GM12874 (cell line): ENCODE results near the gene LSM12.

Source experiments
- CTCF ChIP-seq: IDR thresholded peaks from 2 replicates; pipeline ENCODE4 v1.5.1; 2011; ENCODE audit warnings: low read depth, mild to moderate bottlenecking, control low read depth, low read length, moderate library complexity; ENCODE audit not compliant: insufficient read depth

Gene LSM12

GRCh38 chr17:44084131-44084538, 17.7 kb upstream of the LSM12 start:
- peak; percentile 48 for TF ChIP-seq CTCF

- peak; percentile 38 for TF ChIP-seq CTCF
These were observed 16.9 kb upstream of the LSM12 start for GRCh38 chr17:44083250-44083849.

GRCh38 chr17:44082256-44082927, 15.9 kb upstream of the LSM12 start:
- no peak for TF ChIP-seq CTCF

- no peak for TF ChIP-seq CTCF
These were observed 15.2 kb upstream of the LSM12 start for GRCh38 chr17:44081681-44082080.

- no peak for TF ChIP-seq CTCF
These were observed 13.7 kb upstream of the LSM12 start for GRCh38 chr17:44079877-44080821.

- no peak for TF ChIP-seq CTCF
These were observed 11.9 kb upstream of the LSM12 start for GRCh38 chr17:44078412-44078811.

- no peak for TF ChIP-seq CTCF
These were observed 11.1 kb upstream of the LSM12 start for GRCh38 chr17:44077595-44077909.
